ENCODE results near the gene TMEM121.

TMEM121 gene

DNA sequence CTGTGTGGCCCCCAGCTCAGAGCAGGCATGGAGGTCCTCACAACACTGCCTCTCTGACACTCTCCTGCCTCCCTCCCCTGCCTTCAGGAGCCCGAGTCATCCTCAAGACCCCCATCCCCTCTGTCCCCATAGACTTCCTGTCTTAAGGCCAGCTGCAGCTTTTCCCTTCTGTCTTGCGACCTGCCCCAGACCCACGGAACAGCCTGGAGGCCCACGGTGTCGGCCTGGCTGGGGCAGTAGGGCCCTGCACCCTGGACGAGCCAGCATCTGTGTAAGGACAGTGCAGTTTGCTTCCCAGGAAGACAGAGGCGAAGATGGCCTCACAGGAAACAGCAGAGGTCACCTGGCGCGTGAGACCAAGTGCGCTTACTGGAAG is 25.7 kb upstream of the TMEM121 start:
- Histone ChIP-seq H3K4me2 (ENCODE audit: low read length) (no peak overlapping the region), H3K36me3 (ENCODE audit: control insufficient read depth, low read length) (no peaks in the 10 kb centered on the region), H3K27me3 (ENCODE audit: control insufficient read depth, low read length) (no peaks in the 10 kb centered on the region), H3K9me3 (ENCODE audit: control insufficient read depth, insufficient read depth, low read length) (no peaks in the 10 kb centered on the region), H4K20me1 (ENCODE audit: control insufficient read depth, insufficient read depth, low read depth, low read length) (no peaks in the 10 kb centered on the region), H3K9me2 (replicated peaks; ENCODE audit: control insufficient read depth, low read length) (no peaks in the 10 kb centered on the region), H3K27ac (ENCODE audit: low read depth, low read length) (no peak overlapping the region), H3F3A (ENCODE audit: control insufficient read depth, insufficient read depth) (no peaks in the 10 kb centered on the region), H3K4me3 (ENCODE audit: low read length) (no peak overlapping the region), H3K79me2 (ENCODE audit: control insufficient read depth, low read length) (no peaks in the 10 kb centered on the region), H3K4me1 (ENCODE audit: control insufficient read depth, low read length) (no peaks in the 10 kb centered on the region)
- no peak for TF ChIP-seq EZH2phosphoT487 (IDR thresholded peaks at IDR 0.05; ENCODE audit: borderline replicate concordance, low read length)
- TF ChIP-seq, protein P1, sequence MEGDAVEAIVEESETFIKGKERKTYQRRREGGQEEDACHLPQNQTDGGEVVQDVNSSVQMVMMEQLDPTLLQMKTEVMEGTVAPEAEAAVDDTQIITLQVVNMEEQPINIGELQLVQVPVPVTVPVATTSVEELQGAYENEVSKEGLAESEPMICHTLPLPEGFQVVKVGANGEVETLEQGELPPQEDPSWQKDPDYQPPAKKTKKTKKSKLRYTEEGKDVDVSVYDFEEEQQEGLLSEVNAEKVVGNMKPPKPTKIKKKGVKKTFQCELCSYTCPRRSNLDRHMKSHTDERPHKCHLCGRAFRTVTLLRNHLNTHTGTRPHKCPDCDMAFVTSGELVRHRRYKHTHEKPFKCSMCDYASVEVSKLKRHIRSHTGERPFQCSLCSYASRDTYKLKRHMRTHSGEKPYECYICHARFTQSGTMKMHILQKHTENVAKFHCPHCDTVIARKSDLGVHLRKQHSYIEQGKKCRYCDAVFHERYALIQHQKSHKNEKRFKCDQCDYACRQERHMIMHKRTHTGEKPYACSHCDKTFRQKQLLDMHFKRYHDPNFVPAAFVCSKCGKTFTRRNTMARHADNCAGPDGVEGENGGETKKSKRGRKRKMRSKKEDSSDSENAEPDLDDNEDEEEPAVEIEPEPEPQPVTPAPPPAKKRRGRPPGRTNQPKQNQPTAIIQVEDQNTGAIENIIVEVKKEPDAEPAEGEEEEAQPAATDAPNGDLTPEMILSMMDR (IDR thresholded peaks at IDR 0.05; ENCODE audit: low read depth, low read length, poor library complexity, severe bottlenecking) = no peak

GRCh38 chr14:105501504-105502291 is 24.7 kb upstream of the TMEM121 start:
- no peaks in the 10 kb centered on the region for H3K36me3 ChIP-seq (ENCODE audit: control insufficient read depth, low read length)
- H3K9me3 ChIP-seq (ENCODE audit: control insufficient read depth, insufficient read depth, low read length) = no peaks in the 10 kb centered on the region
- no peak for TF ChIP-seq EZH2phosphoT487 (IDR thresholded peaks at IDR 0.05; ENCODE audit: borderline replicate concordance, low read length)
- TF ChIP-seq, protein P1 (IDR thresholded peaks at IDR 0.05; ENCODE audit: low read depth, low read length, poor library complexity, severe bottlenecking) = no peak
- no peaks in the 10 kb centered on the region for H3F3A ChIP-seq (ENCODE audit: control insufficient read depth, insufficient read depth)
- H3K4me3 ChIP-seq (ENCODE audit: low read length) = no peak overlapping the region
- H3K79me2 ChIP-seq (ENCODE audit: control insufficient read depth, low read length) = no peaks in the 10 kb centered on the region
- H3K27me3 ChIP-seq (ENCODE audit: control insufficient read depth, low read length) = no peaks in the 10 kb centered on the region
- H3K4me1 ChIP-seq (ENCODE audit: control insufficient read depth, low read length) = no peaks in the 10 kb centered on the region
- no peak overlapping the region for H3K27ac ChIP-seq (ENCODE audit: low read depth, low read length)
- H4K20me1 ChIP-seq (ENCODE audit: control insufficient read depth, insufficient read depth, low read depth, low read length) = no peaks in the 10 kb centered on the region
- no peaks in the 10 kb centered on the region for H3K9me2 ChIP-seq (replicated peaks; ENCODE audit: control insufficient read depth, low read length)
- H3K4me2 ChIP-seq (ENCODE audit: low read length) = no peak overlapping the region

DNA sequence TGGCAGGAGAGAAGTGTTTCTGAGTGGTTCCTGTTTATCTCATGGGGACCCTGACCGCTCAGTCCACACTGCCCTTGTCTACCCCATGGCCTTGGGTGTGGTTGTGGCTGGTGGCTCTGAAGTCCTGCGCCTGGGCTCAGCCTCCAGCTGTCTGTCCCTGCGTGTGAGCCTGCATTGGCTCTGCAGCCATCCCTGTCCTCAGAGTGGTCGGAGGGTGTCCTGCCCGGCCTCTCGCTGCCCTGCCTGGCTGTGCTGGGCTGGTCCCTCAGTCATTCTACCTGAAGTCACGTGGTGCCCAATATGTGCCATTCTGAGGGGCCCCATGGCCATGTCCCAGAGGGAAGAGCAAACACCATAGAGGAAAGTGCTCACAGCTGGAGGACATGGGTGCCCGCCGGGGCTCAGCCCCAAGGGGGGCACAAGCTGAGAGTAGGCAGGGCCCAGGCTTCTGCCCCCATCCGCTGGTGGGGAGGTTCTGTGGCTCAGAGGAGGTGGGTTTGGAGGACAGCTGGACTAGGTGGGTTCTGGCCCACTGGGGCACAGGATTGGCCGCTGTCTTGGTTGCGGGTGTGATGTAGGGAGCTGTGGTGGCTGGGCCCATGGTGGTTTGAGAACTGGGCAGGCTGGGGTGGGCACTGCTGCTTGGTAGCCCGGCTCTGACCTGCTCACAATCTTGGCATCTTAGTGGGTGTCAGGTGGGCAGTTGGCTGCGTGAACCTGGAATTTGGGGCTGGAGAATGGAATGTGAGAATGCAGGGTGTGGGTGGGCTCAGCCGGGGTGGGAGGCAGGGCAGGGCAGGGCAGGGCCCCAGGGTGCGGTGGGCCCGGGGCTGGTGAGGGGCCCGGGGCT is 23.7 kb upstream of the TMEM121 start:
- no peak overlapping the region for H3K27ac ChIP-seq (ENCODE audit: low read depth, low read length)
- H3K4me2 ChIP-seq (ENCODE audit: low read length) = no peak overlapping the region
- no peaks in the 10 kb centered on the region for H3K9me3 ChIP-seq (ENCODE audit: control insufficient read depth, insufficient read depth, low read length)
- no peaks in the 10 kb centered on the region for H4K20me1 ChIP-seq (ENCODE audit: control insufficient read depth, insufficient read depth, low read depth, low read length)
- no peaks in the 10 kb centered on the region for H3K36me3 ChIP-seq (ENCODE audit: control insufficient read depth, low read length)
- peaks cover 3% of the 10 kb centered on the region; the same call in 1 of the 2 replicates for H3K27me3 ChIP-seq (ENCODE audit: control insufficient read depth, low read length)
- no peaks in the 10 kb centered on the region for H3K79me2 ChIP-seq (ENCODE audit: control insufficient read depth, low read length)
- TF ChIP-seq, protein P1 (IDR thresholded peaks at IDR 0.05; ENCODE audit: low read depth, low read length, poor library complexity, severe bottlenecking) = no peak
- TF ChIP-seq EZH2phosphoT487 (IDR thresholded peaks at IDR 0.05; ENCODE audit: borderline replicate concordance, low read length) = no peak
- no peaks in the 10 kb centered on the region for H3K9me2 ChIP-seq (replicated peaks; ENCODE audit: control insufficient read depth, low read length)
- no peaks in the 10 kb centered on the region for H3K4me1 ChIP-seq (ENCODE audit: control insufficient read depth, low read length)
- H3K4me3 ChIP-seq (ENCODE audit: low read length) = no peak overlapping the region
- H3F3A ChIP-seq (ENCODE audit: control insufficient read depth, insufficient read depth) = no peaks in the 10 kb centered on the region
